T-helper 1 cell treated with Interleukin-12 subunit alpha and Interleukin-12 subunit beta and Interleukin-4 antibody, amounts not matched to agents 30 μg/mL and 1 μg/mL, for 36 hours (primary cell): ENCODE measurements around the gene JAKMIP1.
A peak's percentile ranks its signal among the peaks of the same experiment; 100 is the strongest.

Source experiments
- H3K27ac Mint-ChIP-seq: one replicate; pipeline ENCODE4 v1.8.0; 2021; ENCODE audit warnings: mild to moderate bottlenecking, mixed read lengths
- H3K27me3 Mint-ChIP-seq: one replicate; pipeline ENCODE4 v1.8.0; 2021; ENCODE audit warnings: low read depth, mixed read lengths
- H3K36me3 Mint-ChIP-seq: one replicate; pipeline ENCODE4 v1.8.0; 2021; ENCODE audit warnings: low read depth, mixed read lengths
- H3K4me1 Mint-ChIP-seq: one replicate; pipeline ENCODE4 v1.8.0; 2021; ENCODE audit warnings: low read depth, mixed read lengths
- H3K4me3 Mint-ChIP-seq: one replicate; pipeline ENCODE4 v1.8.0; 2021; ENCODE audit warnings: mild to moderate bottlenecking, moderate library complexity, mixed read lengths
- H3K9me3 Mint-ChIP-seq: one replicate; pipeline ENCODE4 v1.8.0; 2021; ENCODE audit warnings: mixed read lengths

JAKMIP1 gene

GRCh38 chr4:6188687-6189305 lies 11.6 kb downstream of the JAKMIP1 start:
- peaks cover 46% of the 10 kb centered on the region for H3K36me3 Mint-ChIP-seq
- H3K4me1 Mint-ChIP-seq = peaks cover 67% of the 10 kb centered on the region
- H3K27me3 Mint-ChIP-seq = no peaks in the 10 kb centered on the region
- H3K27ac Mint-ChIP-seq = peak overlapping the region; percentile 15
- H3K9me3 Mint-ChIP-seq = peaks cover 9% of the 10 kb centered on the region
- no peak overlapping the region for H3K4me3 Mint-ChIP-seq

GRCh38 chr4:6184169-6184568 lies 16.2 kb downstream of the JAKMIP1 start:
- H3K36me3 Mint-ChIP-seq = peaks cover 57% of the 10 kb centered on the region
- H3K27me3 Mint-ChIP-seq = no peaks in the 10 kb centered on the region
- H3K4me3 Mint-ChIP-seq = peak overlapping the region; percentile 47
- H3K27ac Mint-ChIP-seq = peak overlapping the region; percentile 100
- H3K9me3 Mint-ChIP-seq = peaks cover 9% of the 10 kb centered on the region
- H3K4me1 Mint-ChIP-seq = peaks cover 77% of the 10 kb centered on the region

- H3K27me3 Mint-ChIP-seq = no peaks in the 10 kb centered on the region
- peak overlapping the region; percentile 100 for H3K27ac Mint-ChIP-seq
- peak overlapping the region; percentile 47 for H3K4me3 Mint-ChIP-seq
- H3K9me3 Mint-ChIP-seq = peaks cover 11% of the 10 kb centered on the region
- H3K4me1 Mint-ChIP-seq = peaks cover 82% of the 10 kb centered on the region
- H3K36me3 Mint-ChIP-seq = peaks cover 57% of the 10 kb centered on the region
Measured at GRCh38 chr4:6183740-6184139, 16.6 kb downstream of the JAKMIP1 start.

DNA sequence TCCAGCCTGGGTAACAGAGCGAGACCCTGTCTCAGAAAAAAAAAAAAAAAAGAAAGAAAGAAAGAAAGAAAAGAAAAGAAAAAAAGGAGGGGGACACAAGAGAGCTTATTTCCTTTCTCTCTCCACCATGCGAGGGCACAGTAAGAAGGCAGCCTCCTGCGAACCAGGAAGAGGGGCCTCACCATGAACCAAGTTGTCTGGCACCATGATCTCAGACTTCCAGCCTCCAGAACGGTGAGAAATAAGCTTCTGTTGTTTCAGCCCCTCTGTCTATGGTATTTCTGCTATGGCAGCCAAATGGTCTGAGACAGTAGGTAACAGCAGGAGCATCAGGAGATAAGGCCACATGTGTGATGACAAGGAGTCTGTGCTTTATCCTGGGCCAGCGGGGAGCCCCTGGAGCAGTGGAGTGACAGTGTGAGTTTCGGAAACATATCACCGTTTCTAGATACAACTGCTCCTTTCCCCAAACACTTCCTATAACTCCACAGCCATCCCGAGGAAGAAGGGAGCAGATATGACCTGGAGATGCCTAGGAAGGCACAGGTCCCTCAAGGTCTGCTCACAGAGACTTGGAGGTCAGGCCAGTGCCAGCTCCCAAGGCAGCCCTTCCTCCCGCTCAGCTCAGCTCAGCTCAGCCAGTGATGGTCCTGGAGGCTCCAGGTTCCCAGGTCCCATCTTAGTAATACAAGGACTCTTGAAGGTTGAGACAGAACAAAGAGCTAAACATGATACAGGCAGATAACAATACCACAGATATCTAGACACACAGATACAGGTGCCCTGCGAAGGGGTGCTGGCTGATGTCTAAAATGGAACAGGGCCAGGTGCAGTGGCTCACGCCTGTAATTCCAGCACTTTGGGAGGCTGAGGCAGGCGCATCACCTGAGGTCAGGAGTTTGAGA lies 17.7 kb downstream of the JAKMIP1 start:
- H3K9me3 Mint-ChIP-seq = peaks cover 22% of the 10 kb centered on the region
- H3K27me3 Mint-ChIP-seq = no peaks in the 10 kb centered on the region
- peaks cover 85% of the 10 kb centered on the region for H3K4me1 Mint-ChIP-seq
- H3K27ac Mint-ChIP-seq = peak overlapping the region; percentile 100
- peaks cover 58% of the 10 kb centered on the region for H3K36me3 Mint-ChIP-seq
- peak overlapping the region; percentile 16 for H3K4me3 Mint-ChIP-seq

GRCh38 chr4:6180841-6181631 lies 19.3 kb downstream of the JAKMIP1 start:
- Mint-ChIP-seq H3K27me3 (no peaks in the 10 kb centered on the region), H3K4me1 (peaks cover 79% of the 10 kb centered on the region), H3K9me3 (peaks cover 25% of the 10 kb centered on the region), H3K27ac (peak overlapping the region; percentile 100), H3K4me3 (peak overlapping the region; percentile 79), H3K36me3 (peaks cover 59% of the 10 kb centered on the region)

- peaks cover 66% of the 10 kb centered on the region for H3K36me3 Mint-ChIP-seq
- H3K27me3 Mint-ChIP-seq = no peaks in the 10 kb centered on the region
- peak overlapping the region; percentile 100 for H3K27ac Mint-ChIP-seq
- peaks cover 82% of the 10 kb centered on the region for H3K4me1 Mint-ChIP-seq
- H3K4me3 Mint-ChIP-seq = peak overlapping the region; percentile 70
- H3K9me3 Mint-ChIP-seq = peaks cover 21% of the 10 kb centered on the region
Measured at GRCh38 chr4:6179362-6179761, 21.0 kb downstream of the JAKMIP1 start.

- H3K4me3 Mint-ChIP-seq = peak overlapping the region; percentile 70
- peaks cover 21% of the 10 kb centered on the region for H3K9me3 Mint-ChIP-seq
- peaks cover 80% of the 10 kb centered on the region for H3K4me1 Mint-ChIP-seq
- H3K36me3 Mint-ChIP-seq = peaks cover 63% of the 10 kb centered on the region
- H3K27me3 Mint-ChIP-seq = no peaks in the 10 kb centered on the region
- H3K27ac Mint-ChIP-seq = peak overlapping the region; percentile 100
Measured at GRCh38 chr4:6178757-6179156, 21.6 kb downstream of the JAKMIP1 start.

DNA sequence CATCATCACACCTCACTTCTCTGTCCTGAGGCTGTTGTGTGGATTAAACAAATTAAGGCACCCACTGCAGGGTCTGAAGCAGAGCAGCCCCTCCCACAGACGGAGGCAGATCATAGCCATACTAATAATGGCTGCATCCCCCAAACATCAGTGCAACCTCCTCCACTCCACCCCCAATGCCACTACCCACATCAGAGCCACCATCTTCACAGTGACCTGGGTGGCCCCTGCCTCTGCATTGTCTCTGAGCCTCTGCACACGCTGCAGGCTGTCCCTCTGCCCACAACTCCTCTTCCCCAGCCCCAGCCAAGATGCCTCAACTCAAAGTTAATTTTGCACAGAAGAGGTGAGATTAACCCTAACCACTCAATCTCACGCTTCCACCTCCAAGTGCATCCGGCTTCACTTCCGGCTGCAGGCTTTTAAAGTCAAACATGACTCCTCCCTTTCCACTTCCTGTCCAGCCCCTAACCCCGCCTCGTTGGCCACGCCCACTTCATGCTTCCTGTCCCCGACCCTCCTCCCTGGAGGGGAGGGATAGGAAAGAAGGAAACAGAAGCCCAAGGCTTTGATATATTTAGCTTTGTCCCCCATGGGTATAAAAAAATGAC lies 22.7 kb downstream of the JAKMIP1 start:
- peak overlapping the region; percentile 62 for H3K4me3 Mint-ChIP-seq
- H3K4me1 Mint-ChIP-seq = peaks cover 83% of the 10 kb centered on the region
- H3K36me3 Mint-ChIP-seq = peaks cover 68% of the 10 kb centered on the region
- H3K27ac Mint-ChIP-seq = peak overlapping the region; percentile 100
- no peaks in the 10 kb centered on the region for H3K27me3 Mint-ChIP-seq
- H3K9me3 Mint-ChIP-seq = peaks cover 21% of the 10 kb centered on the region

DNA sequence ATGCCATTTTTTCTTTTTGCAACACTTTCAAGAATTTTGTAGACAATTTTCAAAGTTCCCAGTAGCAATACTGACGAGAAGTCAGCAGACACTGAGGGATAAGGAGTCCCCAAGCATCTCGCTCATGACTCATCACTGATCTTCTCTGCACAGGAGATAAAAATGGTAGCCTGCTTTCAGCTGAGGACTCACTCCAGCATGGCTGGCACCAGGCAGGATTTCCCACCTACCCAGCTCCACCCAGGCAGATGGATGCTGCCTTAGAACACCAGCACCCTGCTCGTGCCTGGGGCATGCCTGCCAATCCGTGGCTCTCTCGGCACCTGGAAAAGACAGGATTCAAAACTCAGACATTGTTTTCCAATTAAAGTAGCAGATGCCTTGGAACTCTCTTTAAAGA lies 24.9 kb downstream of the JAKMIP1 start:
- Mint-ChIP-seq H3K36me3 (peaks cover 76% of the 10 kb centered on the region), H3K9me3 (peaks cover 37% of the 10 kb centered on the region), H3K27me3 (no peaks in the 10 kb centered on the region), H3K4me3 (no peak overlapping the region), H3K4me1 (peaks cover 77% of the 10 kb centered on the region), H3K27ac (no peak overlapping the region)

DNA sequence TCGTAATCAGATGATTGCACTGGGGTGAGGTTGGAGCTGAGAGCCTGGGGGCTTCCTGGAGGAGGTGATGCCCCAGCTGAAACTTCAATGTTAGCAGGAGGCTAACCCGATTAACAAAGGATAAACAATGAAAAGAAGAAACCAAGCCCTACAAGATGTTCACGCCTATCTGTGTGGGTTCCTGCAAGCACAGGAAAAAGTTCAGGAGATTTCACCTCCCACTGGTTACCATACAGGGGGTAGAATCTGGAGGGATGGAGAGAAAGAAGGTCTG lies 27.5 kb downstream of the JAKMIP1 start:
- H3K4me3 Mint-ChIP-seq = peak overlapping the region; percentile 51
- peaks cover 69% of the 10 kb centered on the region for H3K36me3 Mint-ChIP-seq
- peak overlapping the region; percentile 85 for H3K27ac Mint-ChIP-seq
- peaks cover 36% of the 10 kb centered on the region for H3K9me3 Mint-ChIP-seq
- H3K27me3 Mint-ChIP-seq = no peaks in the 10 kb centered on the region
- H3K4me1 Mint-ChIP-seq = peaks cover 56% of the 10 kb centered on the region

GRCh38 chr4:6172093-6172926 lies 28.0 kb downstream of the JAKMIP1 start:
- H3K9me3 Mint-ChIP-seq = peaks cover 30% of the 10 kb centered on the region
- H3K27ac Mint-ChIP-seq = peak overlapping the region; percentile 85
- peaks cover 56% of the 10 kb centered on the region for H3K4me1 Mint-ChIP-seq
- peaks cover 69% of the 10 kb centered on the region for H3K36me3 Mint-ChIP-seq
- peak overlapping the region; percentile 51 for H3K4me3 Mint-ChIP-seq
- no peaks in the 10 kb centered on the region for H3K27me3 Mint-ChIP-seq

DNA sequence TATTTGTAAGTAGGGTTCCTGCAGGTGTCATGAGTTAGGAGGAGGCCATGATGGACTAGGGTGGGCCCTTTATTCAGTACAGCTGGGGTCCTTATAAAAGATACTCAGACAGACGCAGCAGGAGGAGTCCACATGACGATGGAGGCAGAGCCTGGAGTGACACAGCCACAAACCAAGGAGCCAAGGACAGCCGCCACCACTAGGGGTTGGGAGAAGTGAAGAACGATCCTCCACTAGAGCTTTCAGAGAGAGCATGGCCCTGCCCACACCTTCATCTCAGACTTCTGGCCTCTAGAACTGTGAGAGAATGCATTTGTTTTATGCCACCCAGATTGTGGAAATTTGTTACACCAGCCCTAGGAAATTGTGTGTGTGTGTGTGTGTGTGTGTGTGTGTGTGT lies 31.1 kb downstream of the JAKMIP1 start:
- Mint-ChIP-seq H3K9me3 (peaks cover 29% of the 10 kb centered on the region), H3K36me3 (peaks cover 65% of the 10 kb centered on the region), H3K4me3 (no peak overlapping the region), H3K27ac (no peak overlapping the region), H3K4me1 (peaks cover 44% of the 10 kb centered on the region), H3K27me3 (no peaks in the 10 kb centered on the region)

DNA sequence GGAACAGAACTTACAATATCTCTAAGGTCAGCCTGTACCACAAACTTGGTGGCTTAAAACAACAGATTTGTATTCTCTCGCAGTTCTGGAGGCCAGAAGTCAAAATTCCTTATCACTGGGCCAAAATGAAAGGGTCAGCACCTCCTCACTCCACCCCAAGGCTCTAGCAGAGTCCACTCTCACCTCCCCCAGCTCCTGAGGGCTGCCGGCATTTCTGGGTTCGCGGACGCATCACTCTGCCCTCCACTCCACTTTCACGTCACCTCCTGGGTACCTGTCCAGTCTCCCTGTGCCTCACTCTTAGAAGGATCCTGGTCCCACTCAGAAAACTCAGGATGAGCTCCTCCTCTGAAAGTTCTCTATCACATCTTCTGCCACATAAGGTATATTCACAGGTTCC lies 34.6 kb downstream of the JAKMIP1 start:
- H3K36me3 Mint-ChIP-seq = peaks cover 62% of the 10 kb centered on the region
- no peak overlapping the region for H3K4me3 Mint-ChIP-seq
- H3K9me3 Mint-ChIP-seq = peaks cover 24% of the 10 kb centered on the region
- H3K27me3 Mint-ChIP-seq = no peaks in the 10 kb centered on the region
- no peak overlapping the region for H3K27ac Mint-ChIP-seq
- peaks cover 23% of the 10 kb centered on the region for H3K4me1 Mint-ChIP-seq
